ENCODE data around the gene DAZAP2.
"Not testable (repeated sequence)": the region's sequence is repeated elsewhere in the genome, so short reads cannot be mapped to it uniquely, and the experiment has no call there.

GRCh38 chr12:51291603-51292513 lies 53.2 kb downstream of the DAZAP2 start:
- TF ChIP-seq POLR2A, CTCF (IDR thresholded peaks at IDR 0.05): not testable (repeated sequence)

All from uterus (tissue), 2 donors.